ENCODE results near the gene MRNIP. TPM values are rescaled to one million over a fixed set of nuclear protein-coding genes. Genes with fewer than 3 reads are reported as not detected.

The MRNIP gene
- total RNA-seq, 2 experiments from 2014 or later: 16.2 to 16.3 TPM

DNA sequence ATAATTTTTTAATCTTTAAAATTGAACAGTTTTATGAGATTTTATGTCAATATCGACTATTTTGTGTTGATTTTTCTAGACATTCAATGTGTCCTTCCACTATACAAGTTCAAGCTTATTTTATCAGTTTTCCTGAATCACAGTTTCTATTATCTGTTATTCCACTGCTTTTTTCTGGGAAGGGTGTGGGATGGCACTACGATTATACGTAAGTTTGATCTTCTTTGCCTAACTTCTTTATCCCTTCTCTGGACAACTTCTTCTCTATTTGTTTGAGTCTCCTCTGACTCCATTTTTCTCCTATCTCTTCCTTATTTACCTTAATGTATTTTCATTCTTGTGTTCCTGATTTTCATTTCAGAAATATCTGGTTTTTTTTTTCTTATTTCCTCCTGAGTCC lies 24.5 kb upstream of the MRNIP start:
- CTCF ChIA-PET: interaction anchor here (0.7 to 1.4 kb wide), 3 partner anchors 10 to 793 kb away, joined by 3 read pairs; no protein-coding TSS in a partner anchor

DNA sequence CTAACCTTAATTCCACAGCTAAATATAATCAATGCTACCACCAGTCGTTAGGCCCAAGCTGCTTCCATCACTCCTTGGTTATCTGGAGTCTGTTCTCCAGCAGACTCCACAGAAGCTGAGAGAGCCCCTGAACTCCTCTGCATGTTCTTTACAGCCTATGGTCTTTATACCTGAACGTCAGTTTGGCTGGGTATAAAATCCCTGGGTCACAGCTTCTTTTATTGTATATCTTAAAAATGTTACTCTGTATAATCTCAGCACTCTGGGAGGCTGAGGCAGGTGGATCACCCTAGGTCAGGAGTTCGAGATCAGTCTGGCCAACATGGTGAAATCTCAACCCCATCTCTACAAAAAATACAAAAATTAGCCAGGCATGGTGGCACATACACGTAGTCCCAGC lies 23.7 kb upstream of the MRNIP start:
- H3K27ac Mint-ChIP-seq: no peak overlapping the region
- no peaks in the 10 kb centered on the region for H3K4me1 Mint-ChIP-seq (ENCODE audit: low read depth)
- intact Hi-C loops (cut with micrococcal nuclease): no loop called here
- no peaks in the 10 kb centered on the region for H3K27me3 Mint-ChIP-seq (ENCODE audit: low read depth)
- H3K4me3 Mint-ChIP-seq: no peak overlapping the region
- CTCF ChIA-PET: no interaction called here
- no peak for DNase-seq
- peaks cover 57% of the 10 kb centered on the region for H3K36me3 Mint-ChIP-seq (ENCODE audit: low read depth)
- peaks cover 18% of the 10 kb centered on the region for H3K9me3 Mint-ChIP-seq

More for the DNA sequence above, 24.5 kb upstream of the MRNIP start:
- no peak overlapping the region for H3K4me3 Mint-ChIP-seq
- peaks cover 18% of the 10 kb centered on the region for H3K9me3 Mint-ChIP-seq
- DNase-seq: no peak
- H3K27me3 Mint-ChIP-seq (ENCODE audit: low read depth): no peaks in the 10 kb centered on the region
- no peaks in the 10 kb centered on the region for H3K4me1 Mint-ChIP-seq (ENCODE audit: low read depth)
- no peak overlapping the region for H3K27ac Mint-ChIP-seq
- H3K36me3 Mint-ChIP-seq (ENCODE audit: low read depth): peaks cover 60% of the 10 kb centered on the region
- intact Hi-C loops (cut with micrococcal nuclease): no loop called here

DNA sequence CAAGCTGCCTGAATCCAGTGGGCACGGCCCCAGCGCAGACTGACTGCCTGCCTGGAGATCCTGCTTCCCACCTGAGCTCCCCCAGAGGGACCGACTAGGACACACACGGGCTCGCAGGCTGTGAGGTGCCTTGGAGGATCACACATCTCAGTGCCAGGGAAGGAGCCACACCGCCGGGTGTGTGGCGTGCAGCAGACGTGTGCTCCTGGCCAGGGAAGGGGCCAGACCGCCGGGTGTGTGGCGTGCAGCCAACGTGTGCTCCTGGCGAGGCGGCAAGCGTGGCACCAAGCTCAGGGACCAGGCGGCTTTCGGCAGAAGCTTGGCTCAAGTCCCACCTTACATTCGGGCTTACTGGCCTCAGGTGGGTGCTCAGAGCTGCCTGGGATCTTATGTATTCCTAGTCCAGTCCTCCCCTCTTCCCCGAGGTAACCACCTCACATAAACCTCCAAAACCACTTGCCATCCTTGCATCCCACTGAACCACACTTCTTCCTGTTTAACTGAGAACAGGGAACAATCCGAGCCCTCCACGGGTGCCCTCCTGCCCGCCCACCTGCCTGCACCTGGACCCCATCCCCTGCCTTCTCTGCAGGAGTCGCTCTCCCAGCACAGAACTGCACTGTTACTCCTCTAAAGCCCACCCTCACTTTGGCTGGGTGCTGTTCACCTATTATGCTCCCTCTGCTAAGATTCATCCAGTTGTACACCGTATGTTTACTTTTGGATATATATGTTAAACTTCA lies 22.4 kb upstream of the MRNIP start:
- Mint-ChIP-seq H3K36me3 (ENCODE audit: low read depth) (peaks cover 48% of the 10 kb centered on the region), H3K9me3 (peaks cover 18% of the 10 kb centered on the region), H3K4me3 (no peak overlapping the region), H3K27me3 (ENCODE audit: low read depth) (no peaks in the 10 kb centered on the region), H3K27ac (no peak overlapping the region), H3K4me1 (ENCODE audit: low read depth) (no peaks in the 10 kb centered on the region)
- intact Hi-C loops (cut with micrococcal nuclease): no loop called here
- DNase-seq: no peak
- CTCF ChIA-PET: interaction anchor here (1.2 kb wide), 1 partner anchor 10 kb away, joined by 4 read pairs; no protein-coding TSS in a partner anchor

GRCh38 chr5:179880066-179880650 lies 21.5 kb upstream of the MRNIP start:
- DNase-seq: no peak
- Mint-ChIP-seq H3K4me1 (ENCODE audit: low read depth) (no peaks in the 10 kb centered on the region), H3K9me3 (peaks cover 16% of the 10 kb centered on the region), H3K4me3 (no peak overlapping the region), H3K27ac (no peak overlapping the region), H3K36me3 (ENCODE audit: low read depth) (peaks cover 39% of the 10 kb centered on the region), H3K27me3 (ENCODE audit: low read depth) (no peaks in the 10 kb centered on the region)
- CTCF ChIA-PET: no interaction called here
- intact Hi-C loops (cut with micrococcal nuclease): no loop called here

- H3K4me3 Mint-ChIP-seq: no peak overlapping the region
- H3K27ac Mint-ChIP-seq: no peak overlapping the region
Measured at GRCh38 chr5:179879690-179880010, 21.0 kb upstream of the MRNIP start.

DNA sequence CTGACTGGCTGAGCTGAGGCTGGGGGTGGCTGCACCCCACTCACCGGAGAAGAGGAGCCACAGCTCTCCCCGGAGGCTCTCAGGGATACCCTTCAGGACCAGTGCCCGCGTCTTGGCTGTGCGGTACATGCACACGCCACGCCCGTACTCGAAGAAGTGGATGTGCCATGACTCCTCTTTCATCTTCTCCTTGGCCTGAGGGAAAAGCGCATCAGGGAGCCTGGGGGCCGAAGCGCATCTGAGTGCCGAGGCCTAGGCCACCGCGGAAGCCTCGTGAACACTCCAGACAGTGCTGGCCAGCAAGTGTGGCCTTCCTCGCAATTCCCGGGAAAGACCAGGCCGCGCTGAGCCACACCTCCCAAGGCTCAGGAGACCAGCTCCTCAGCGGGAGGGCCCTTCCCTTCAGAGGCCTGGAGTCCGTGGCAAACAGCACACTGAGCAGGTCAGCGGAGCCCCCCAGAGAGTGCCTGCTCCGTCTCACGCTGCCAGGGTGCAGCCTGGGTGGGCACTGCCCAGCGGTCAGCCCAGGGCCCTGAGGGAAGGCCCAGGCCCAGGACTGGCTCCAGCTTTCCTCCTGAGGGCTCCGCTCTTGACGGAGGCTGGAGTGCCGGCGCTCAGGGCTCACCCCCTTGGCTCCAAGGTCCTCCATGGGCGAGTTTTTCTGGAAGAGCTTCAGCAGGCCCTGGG lies 20.5 kb upstream of the MRNIP start:
- intact Hi-C loops (cut with micrococcal nuclease): no loop called here
- peaks cover 32% of the 10 kb centered on the region for H3K36me3 Mint-ChIP-seq (ENCODE audit: low read depth)
- CTCF ChIA-PET: no interaction called here
- no peaks in the 10 kb centered on the region for H3K4me1 Mint-ChIP-seq (ENCODE audit: low read depth)
- H3K9me3 Mint-ChIP-seq: peaks cover 13% of the 10 kb centered on the region
- no peak overlapping the region for H3K4me3 Mint-ChIP-seq
- H3K27ac Mint-ChIP-seq: no peak overlapping the region
- H3K27me3 Mint-ChIP-seq (ENCODE audit: low read depth): no peaks in the 10 kb centered on the region
- no peak for DNase-seq

More at GRCh38 chr5:179879690-179880010, 21.0 kb upstream of the MRNIP start:
- CTCF ChIA-PET: no interaction called here
- no peaks in the 10 kb centered on the region for H3K4me1 Mint-ChIP-seq (ENCODE audit: low read depth)
- H3K9me3 Mint-ChIP-seq: peaks cover 16% of the 10 kb centered on the region
- no peaks in the 10 kb centered on the region for H3K27me3 Mint-ChIP-seq (ENCODE audit: low read depth)
- H3K36me3 Mint-ChIP-seq (ENCODE audit: low read depth): peaks cover 35% of the 10 kb centered on the region
- no peak for DNase-seq
- intact Hi-C loops (cut with micrococcal nuclease): no loop called here

DNA sequence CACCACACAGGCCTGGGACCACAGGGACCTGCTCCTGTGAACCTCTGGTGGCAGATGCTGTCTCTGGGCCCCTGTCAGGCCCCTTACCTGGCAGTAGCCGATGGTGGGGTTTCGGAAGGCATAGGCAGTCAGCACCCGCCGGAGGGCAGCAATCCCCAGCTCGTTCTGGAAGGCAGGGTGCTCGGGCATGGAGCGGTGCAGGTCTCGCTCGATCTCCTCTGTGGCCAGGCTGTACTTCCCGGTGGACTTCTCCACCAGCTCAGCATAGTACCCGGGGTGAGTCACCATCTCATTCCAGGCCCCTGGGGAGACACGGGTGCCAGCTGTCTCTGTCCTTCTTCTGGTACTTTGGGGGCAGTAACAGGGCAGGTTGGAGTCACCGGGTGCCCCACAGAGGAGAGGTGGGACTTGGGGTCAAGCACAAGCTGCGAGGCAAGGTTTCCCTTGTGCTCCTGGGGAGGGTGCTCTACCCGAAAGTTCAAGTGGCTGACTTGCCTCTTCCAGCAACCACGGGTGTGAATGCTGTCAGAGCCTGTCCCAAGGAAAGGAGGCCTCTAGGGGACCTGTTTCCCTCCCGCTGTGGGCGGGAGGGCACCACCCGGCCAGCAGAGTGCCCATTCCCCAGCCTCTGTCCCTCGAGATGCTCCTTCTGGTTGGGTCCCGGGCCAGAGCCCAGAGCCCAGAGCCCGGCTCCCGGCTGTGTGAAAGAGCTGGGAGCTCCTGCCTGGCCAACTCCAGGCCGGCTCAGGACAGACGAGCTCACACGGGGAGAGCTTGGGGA lies 19.8 kb upstream of the MRNIP start:
- Mint-ChIP-seq H3K27me3 (ENCODE audit: low read depth) (no peaks in the 10 kb centered on the region), H3K4me3 (no peak overlapping the region), H3K9me3 (peaks cover 5% of the 10 kb centered on the region), H3K27ac (no peak overlapping the region), H3K36me3 (ENCODE audit: low read depth) (peaks cover 27% of the 10 kb centered on the region), H3K4me1 (ENCODE audit: low read depth) (no peaks in the 10 kb centered on the region)
- intact Hi-C loops (cut with micrococcal nuclease): no loop called here
- DNase-seq: no peak
- CTCF ChIA-PET: no interaction called here

GRCh38 chr5:179876610-179876952 lies 18.0 kb upstream of the MRNIP start:
- Mint-ChIP-seq H3K9me3 (no peaks in the 10 kb centered on the region), H3K36me3 (ENCODE audit: low read depth) (peaks cover 16% of the 10 kb centered on the region), H3K4me3 (no peak overlapping the region), H3K27ac (no peak overlapping the region), H3K4me1 (ENCODE audit: low read depth) (no peaks in the 10 kb centered on the region), H3K27me3 (ENCODE audit: low read depth) (no peaks in the 10 kb centered on the region)
- intact Hi-C loops (cut with micrococcal nuclease): no loop called here
- CTCF ChIA-PET: interaction anchor here (0.6 to 0.8 kb wide), 2 partner anchors 10 to 214 kb away, joined by 3 read pairs; no protein-coding TSS in a partner anchor
- no peak for DNase-seq

DNA sequence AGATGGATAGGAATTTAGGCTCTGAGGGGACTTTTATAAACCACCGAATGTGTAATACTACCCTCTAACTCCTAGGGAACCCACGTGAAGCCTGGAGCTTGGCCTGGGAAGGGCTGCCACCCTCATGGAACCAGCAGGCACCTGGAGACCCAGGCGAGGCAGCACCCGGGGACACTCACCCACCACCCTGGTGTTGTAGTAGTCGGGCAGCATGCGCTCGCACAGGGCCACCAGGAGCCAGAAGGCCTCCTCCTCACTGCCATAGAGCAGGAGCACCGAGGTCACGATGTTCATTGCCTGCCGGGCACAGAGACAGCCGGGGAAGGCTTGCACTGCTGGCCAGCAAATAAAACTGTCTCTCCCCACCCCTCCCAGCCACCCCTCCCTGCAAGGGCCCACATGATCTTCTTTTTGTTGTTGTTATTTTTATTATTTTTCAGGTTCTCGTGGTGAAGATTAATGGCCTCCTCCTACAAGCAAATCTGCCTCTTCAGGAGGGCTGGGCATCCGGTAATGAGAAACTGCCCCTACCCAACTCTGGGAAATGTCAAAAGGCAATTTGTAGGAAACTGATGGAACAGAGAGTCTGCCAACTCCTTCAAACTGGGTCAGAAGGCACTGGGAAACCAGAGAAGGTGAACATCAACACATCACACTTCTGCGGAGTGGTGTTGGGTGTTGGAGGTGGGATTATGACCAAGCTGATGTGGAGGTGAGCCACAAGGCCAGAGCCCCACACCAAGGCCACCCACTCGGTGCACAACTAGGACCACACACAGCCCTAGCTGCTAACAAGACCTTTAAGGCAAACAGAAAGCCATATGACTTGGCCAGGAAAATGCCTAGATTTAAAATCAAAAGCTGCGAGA lies 17.4 kb upstream of the MRNIP start:
- no peak for DNase-seq
- Mint-ChIP-seq H3K27ac (no peak overlapping the region), H3K4me3 (no peak overlapping the region), H3K36me3 (ENCODE audit: low read depth) (peaks cover 12% of the 10 kb centered on the region), H3K9me3 (no peaks in the 10 kb centered on the region), H3K27me3 (ENCODE audit: low read depth) (no peaks in the 10 kb centered on the region), H3K4me1 (ENCODE audit: low read depth) (no peaks in the 10 kb centered on the region)
- intact Hi-C loops (cut with micrococcal nuclease): no loop called here
- CTCF ChIA-PET: interaction anchor here (0.8 kb wide), 1 partner anchor 10 kb away, joined by 3 read pairs; no protein-coding TSS in a partner anchor

- Mint-ChIP-seq H3K4me1 (ENCODE audit: low read depth) (no peaks in the 10 kb centered on the region), H3K4me3 (no peak overlapping the region), H3K36me3 (ENCODE audit: low read depth) (peaks cover 16% of the 10 kb centered on the region), H3K9me3 (no peaks in the 10 kb centered on the region), H3K27me3 (ENCODE audit: low read depth) (no peaks in the 10 kb centered on the region), H3K27ac (no peak overlapping the region)
- intact Hi-C loops (cut with micrococcal nuclease): no loop called here
- CTCF ChIA-PET: no interaction called here
- DNase-seq: no peak
Measured at GRCh38 chr5:179874536-179875292, 16.1 kb upstream of the MRNIP start.

DNA sequence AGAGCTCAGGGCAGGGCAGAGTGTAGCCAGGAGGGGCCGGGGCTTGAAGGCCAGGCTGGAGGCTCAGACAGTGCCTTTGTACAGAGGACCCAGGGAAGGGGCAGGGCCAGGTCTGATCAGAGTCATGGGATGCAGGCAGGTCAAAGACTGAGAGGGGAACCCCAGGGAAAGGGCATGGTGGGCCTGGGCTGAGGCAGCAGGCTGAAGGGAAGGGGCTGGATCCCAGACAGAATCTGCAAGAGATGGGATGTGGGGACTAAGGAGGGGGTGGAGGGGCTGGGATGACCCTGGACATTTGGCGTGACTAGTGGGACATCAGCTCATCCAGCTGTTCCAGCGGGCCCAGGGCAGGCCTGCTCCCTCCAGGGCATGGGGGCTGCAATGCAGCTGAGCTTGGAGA lies 15.5 kb upstream of the MRNIP start:
- Mint-ChIP-seq H3K9me3 (no peaks in the 10 kb centered on the region), H3K27ac (no peak overlapping the region), H3K4me1 (ENCODE audit: low read depth) (no peaks in the 10 kb centered on the region), H3K36me3 (ENCODE audit: low read depth) (peaks cover 16% of the 10 kb centered on the region), H3K27me3 (ENCODE audit: low read depth) (no peaks in the 10 kb centered on the region), H3K4me3 (no peak overlapping the region)
- no peak for DNase-seq
- intact Hi-C loops (cut with micrococcal nuclease): no loop called here
- CTCF ChIA-PET: no interaction called here

Measured in activated naive CD4-positive, alpha-beta T cell treated with anti-CD3 and anti-CD28 coated beads for 36 hours (primary cell).